CD4-positive, alpha-beta T cell (primary cell): Measurements from ENCODE around the gene KLHL33. TPM values are rescaled to one million over a fixed set of nuclear protein-coding genes. Genes with fewer than 3 reads are reported as not detected.

Experiments
- ATAC-seq: fragments of 200-7000 bp; cut with Tn5 transposase; one replicate; pipeline ENCODE4 v1.10.0; 2022; ENCODE audit warnings: mild to moderate bottlenecking; ENCODE audit not compliant: poor library complexity
- CTCF ChIA-PET: fragments of 350-600 bp; sonication (Branson Sonifier 250); formaldehyde crosslinking; loops from one replicate; lab custom pipeline; 2021; ENCODE audit warnings: antibody characterized with exemption, inconsistent platforms; lab: Charles Lee
- POLR2A ChIA-PET: fragments of 350-600 bp; sonication (Branson Sonifier 250); formaldehyde crosslinking; loops from one replicate; lab custom pipeline; 2021; ENCODE audit warnings: antibody characterized with exemption, inconsistent platforms; lab: Charles Lee
- DNase-seq, 14 experiments: peaks; one replicate each; pipeline ENCODE4 v3.0.0-alpha.2; 2013 to 2020; ENCODE audit warnings: mixed read lengths in 2 of 14
- H3K27ac ChIP-seq, 2 donors: one replicate each; pipeline versions ENCODE4 v1.5.1 to v1.7.0; 2013; ENCODE audit warnings: low read length in 2 of 2, low read depth in 1 of 2, mild to moderate bottlenecking in 1 of 2
- H3K27me3 ChIP-seq, 2 experiments: 1 replicate in 1 of 2; 2 replicates in 1 of 2; pipeline versions ENCODE4 v1.6.1 to v1.7.0; 2013; ENCODE audit warnings: low read length in 2 of 2, control low read depth in 1 of 2, mild to moderate bottlenecking in 1 of 2, moderate library complexity in 1 of 2; ENCODE audit not compliant: insufficient read depth in 2 of 2, control insufficient read depth in 1 of 2
- H3K36me3 ChIP-seq: one replicate; pipeline ENCODE4 v1.6.1; 2013; ENCODE audit warnings: low read length, control low read depth; ENCODE audit not compliant: insufficient read depth
- H3K4me1 ChIP-seq: one replicate; pipeline ENCODE4 v1.6.1; 2013; ENCODE audit warnings: low read length, control low read depth; ENCODE audit not compliant: insufficient read depth
- H3K4me3 ChIP-seq: one replicate; pipeline ENCODE4 v1.5.1; 2013; ENCODE audit warnings: mild to moderate bottlenecking, low read length, moderate library complexity
- H3K9me3 ChIP-seq, 2 experiments: 1 replicate in 1 of 2; 2 replicates in 1 of 2; pipeline versions ENCODE4 v1.6.1 to v1.7.0; 2013; ENCODE audit warnings: low read length in 2 of 2, mild to moderate bottlenecking in 2 of 2, control low read depth in 1 of 2, moderate library complexity in 1 of 2; ENCODE audit not compliant: control insufficient read depth in 1 of 2, insufficient read depth in 1 of 2
- H3K27ac Mint-ChIP-seq: one replicate; pipeline ENCODE4 v1.8.0; 2020; ENCODE audit warnings: mixed read lengths
- H3K27me3 Mint-ChIP-seq: one replicate; pipeline ENCODE4 v1.8.0; 2021; ENCODE audit warnings: mixed read lengths
- H3K36me3 Mint-ChIP-seq: one replicate; pipeline ENCODE4 v1.8.0; 2021; ENCODE audit warnings: low read depth, mixed read lengths
- H3K4me1 Mint-ChIP-seq: one replicate; pipeline ENCODE4 v1.8.0; 2021; ENCODE audit warnings: low read depth, mixed read lengths
- H3K4me3 Mint-ChIP-seq: one replicate; pipeline ENCODE4 v1.8.0; 2020; ENCODE audit warnings: mild to moderate bottlenecking, mixed read lengths
- H3K9me3 Mint-ChIP-seq: one replicate; pipeline ENCODE4 v1.8.0; 2020; ENCODE audit warnings: mixed read lengths
- CTCF ChIP-seq: fragments of 200-600 bp; IDR thresholded peaks from one replicate; pipeline ENCODE4 v1.8.0; 2022; ENCODE audit warnings: antibody characterized with exemption, mild to moderate bottlenecking
- intact Hi-C, 2 experiments: fragments of 100-400 bp; cut with DNase I in 1 of 2; cut with micrococcal nuclease in 1 of 2; formaldehyde crosslinking; loops; one replicate each; pipeline versions ENCODE4 v1.15.1 to v1.9.0; 2023 to 2025; cut with DNase I, micrococcal nuclease
- total RNA-seq, 174 experiments: library from RNA in 2 of 174; stranded (reverse) in 2 of 174; gene quantifications; one replicate each; pipeline ENCODE4 v1.2.3 and lab custom pipeline; 2021 to 2026

KLHL33 gene
- total RNA-seq, 2 experiments from 2014 or later = 0.19 to 0.31 TPM

GRCh38 chr14:20376071-20376588 lies 59.8 kb downstream of the KLHL33 start:
- Mint-ChIP-seq H3K4me1 (no peaks in the 10 kb centered on the region), H3K9me3 (no peaks in the 10 kb centered on the region), H3K4me3 (no peak overlapping the region), H3K36me3 (peaks cover 94% of the 10 kb centered on the region), H3K27me3 (no peaks in the 10 kb centered on the region), H3K27ac (no peak overlapping the region)
- H3K4me1 ChIP-seq = no peaks in the 10 kb centered on the region
- DNase-seq (no peak), ATAC-seq (no peak)
- ChIA-PET CTCF (no interaction called here), POLR2A (no interaction called here)
- no peaks in the 10 kb centered on the region for H3K27me3 ChIP-seq
- H3K36me3 ChIP-seq = peaks cover 95% of the 10 kb centered on the region
- no peaks in the 10 kb centered on the region for H3K9me3 ChIP-seq
- intact Hi-C loops = no loop called here
- no peak for TF ChIP-seq CTCF
- H3K27ac ChIP-seq = no peak overlapping the region
- H3K4me3 ChIP-seq = no peak overlapping the region

Other genes with a start within 250 kb of the KLHL33 start
- gene OR11G2, start 245.3 kb downstream of the KLHL33 start, total RNA-seq = not detected
- gene OR11H6, start 212.5 kb downstream of the KLHL33 start, total RNA-seq = not detected
- gene OR11H7, start 207.2 kb downstream of the KLHL33 start, total RNA-seq = not detected
- not detected for gene OR11H4, start 196.9 kb downstream of the KLHL33 start, total RNA-seq
- 10 to 100 TPM in 1 of 2 experiments, 1 to 10 TPM in 1; 9.7 to 10.8 TPM for gene TTC5, start 130.2 kb downstream of the KLHL33 start, total RNA-seq
- 10 to 100 TPM; 26.2 to 27.4 TPM for gene CCNB1IP1, start 102.9 kb downstream of the KLHL33 start, total RNA-seq
- 10 to 100 TPM; 16.3 to 20.4 TPM for gene PARP2, start 92.5 kb downstream of the KLHL33 start, total RNA-seq
- gene TEP1, start 22.7 kb downstream of the KLHL33 start, total RNA-seq = 10 to 100 TPM; 14.3 to 17.4 TPM
- 10 to 100 TPM; 49.2 to 52.9 TPM for gene OSGEP, start 18.6 kb upstream of the KLHL33 start, total RNA-seq
- 100 to 1,000 TPM; 125 to 127 TPM for gene APEX1, start 19.1 kb upstream of the KLHL33 start, total RNA-seq
- gene PIP4P1, start 25.3 kb upstream of the KLHL33 start, total RNA-seq = 100 to 1,000 TPM in 1 of 2 experiments, 10 to 100 TPM in 1; 83.9 to 107 TPM
- 10 to 100 TPM; 73.6 to 77.2 TPM for gene PNP, start 33.2 kb upstream of the KLHL33 start, total RNA-seq
- not detected for gene RNASE10, start 69.4 kb upstream of the KLHL33 start, total RNA-seq
- gene RNASE9, start 124.9 kb upstream of the KLHL33 start, total RNA-seq = not detected
- gene RNASE11, start 151.8 kb upstream of the KLHL33 start, total RNA-seq = not detected
- not detected for gene RNASE12, start 155.2 kb upstream of the KLHL33 start, total RNA-seq
- gene OR6S1, start 205.5 kb upstream of the KLHL33 start, total RNA-seq = not detected
- under 1 TPM; 0.11 to 0.38 TPM for gene RNASE4, start 248.4 kb upstream of the KLHL33 start, total RNA-seq